Measurements from ENCODE around the gene TCP10L. TPM values are rescaled to one million over a fixed set of nuclear protein-coding genes. Genes with fewer than 3 reads are reported as not detected.
A peak's percentile ranks its signal among the peaks of the same experiment; 100 is the strongest.

The TCP10L gene
- total and polyA plus RNA-seq, 4 donors, result 1.1 to 8.0 (median 2.8) TPM

GRCh38 chr21:32549440-32549839 is 35.9 kb downstream of the TCP10L start:
- no peaks in the 10 kb centered on the region for H3K27me3 ChIP-seq (ENCODE audit: control insufficient read depth in 4 of 4, insufficient read depth in 4 of 4, low read length in 3 of 4)
- H3K9ac ChIP-seq (ENCODE audit: low read depth in 1 of 2, low read length in 2 of 2), result no peak overlapping the region
- TF ChIP-seq RAD21 (IDR thresholded peaks at IDR 0.05) (no peak), MAX (IDR thresholded peaks at IDR 0.05) (no peak), JUND (IDR thresholded peaks at IDR 0.05) (no peak), FOXA2 (IDR thresholded peaks at IDR 0.05) (no peak)

GRCh38 chr21:32548978-32549377 is 36.3 kb downstream of the TCP10L start:
- Histone ChIP-seq H3K27ac (ENCODE audit: low read depth in 1 of 2, low read length in 2 of 2) (no peak overlapping the region), H3K4me3 (ENCODE audit: low read depth in 1 of 3, low read length in 3 of 3) (no peak overlapping the region), H3K36me3 (ENCODE audit: control insufficient read depth in 4 of 4, insufficient read depth in 3 of 4, low read depth in 1 of 4, low read length in 3 of 4) (no peaks in the 10 kb centered on the region), H3K9ac (ENCODE audit: low read depth in 1 of 2, low read length in 2 of 2) (no peak overlapping the region), H3K9me3 (ENCODE audit: control insufficient read depth in 4 of 4, low read length in 3 of 4) (no peaks in the 10 kb centered on the region), H3K27me3 (ENCODE audit: control insufficient read depth in 4 of 4, insufficient read depth in 4 of 4, low read length in 3 of 4) (no peaks in the 10 kb centered on the region), H3K4me1 (ENCODE audit: control insufficient read depth in 4 of 4, insufficient read depth in 4 of 4, low read length in 3 of 4) (no peaks in the 10 kb centered on the region)
- TF ChIP-seq RXRA (IDR thresholded peaks at IDR 0.05) (no peak), HNF4G (IDR thresholded peaks at IDR 0.05) (no peak)
- 76% methylated on average over 8 of the region's 8 CpGs for WGBS
- DNase-seq (ENCODE audit: low spot score), result no peak

More at GRCh38 chr21:32549440-32549839, 35.9 kb downstream of the TCP10L start:
- Histone ChIP-seq H3K36me3 (ENCODE audit: control insufficient read depth in 4 of 4, insufficient read depth in 3 of 4, low read depth in 1 of 4, low read length in 3 of 4) (no peaks in the 10 kb centered on the region), H3K9me3 (ENCODE audit: control insufficient read depth in 4 of 4, low read length in 3 of 4) (no peaks in the 10 kb centered on the region), H3K4me3 (ENCODE audit: low read depth in 1 of 3, low read length in 3 of 3) (no peak overlapping the region), H3K27ac (ENCODE audit: low read depth in 1 of 2, low read length in 2 of 2) (no peak overlapping the region), H3K4me1 (ENCODE audit: control insufficient read depth in 4 of 4, insufficient read depth in 4 of 4, low read length in 3 of 4) (no peaks in the 10 kb centered on the region)
- WGBS, result 77% methylated on average over 1 of the region's 1 CpG
- no peak for DNase-seq (ENCODE audit: low spot score)

GRCh38 chr21:32547018-32547417 is 38.3 kb downstream of the TCP10L start:
- no peak for TF ChIP-seq SP1 (IDR thresholded peaks at IDR 0.05)
- TF ChIP-seq YY1 (IDR thresholded peaks at IDR 0.05), result no peak
- TF ChIP-seq MAX (IDR thresholded peaks at IDR 0.05), result no peak
- no peak for TF ChIP-seq HNF4G (IDR thresholded peaks at IDR 0.05)
- TF ChIP-seq RXRA (IDR thresholded peaks at IDR 0.05), result no peak
- no peak for TF ChIP-seq FOXA1 (IDR thresholded peaks at IDR 0.05)
- no peak for TF ChIP-seq EGR1 (IDR thresholded peaks at IDR 0.05; ENCODE audit: low read depth in 2 of 2)
- WGBS, result 98% methylated on average over 4 of the region's 4 CpGs
- H3K27ac ChIP-seq (ENCODE audit: low read depth in 1 of 2, low read length in 2 of 2), result no peak overlapping the region

GRCh38 chr21:32545948-32546441 is 39.3 kb downstream of the TCP10L start:
- no peak for TF ChIP-seq FOXA2 (IDR thresholded peaks at IDR 0.05)
- H3K27me3 ChIP-seq (ENCODE audit: control insufficient read depth in 4 of 4, insufficient read depth in 4 of 4, low read length in 3 of 4), result no peaks in the 10 kb centered on the region
- H3K9me3 ChIP-seq (ENCODE audit: control insufficient read depth in 4 of 4, low read length in 3 of 4), result no peaks in the 10 kb centered on the region
- peak; percentile 57 for DNase-seq (ENCODE audit: low spot score)
- WGBS, result 94% methylated on average over 6 of the region's 6 CpGs
- H3K36me3 ChIP-seq (ENCODE audit: control insufficient read depth in 4 of 4, insufficient read depth in 3 of 4, low read depth in 1 of 4, low read length in 3 of 4), result no peaks in the 10 kb centered on the region
- H3K4me1 ChIP-seq (ENCODE audit: control insufficient read depth in 4 of 4, insufficient read depth in 4 of 4, low read length in 3 of 4), result no peaks in the 10 kb centered on the region
- H3K27ac ChIP-seq (ENCODE audit: low read depth in 1 of 2, low read length in 2 of 2), result no peak overlapping the region
- H3K4me3 ChIP-seq (ENCODE audit: low read depth in 1 of 3, low read length in 3 of 3), result no peak overlapping the region
- H3K9ac ChIP-seq (ENCODE audit: low read depth in 1 of 2, low read length in 2 of 2), result no peak overlapping the region

More at GRCh38 chr21:32547018-32547417, 38.3 kb downstream of the TCP10L start:
- Histone ChIP-seq H3K4me1 (ENCODE audit: control insufficient read depth in 4 of 4, insufficient read depth in 4 of 4, low read length in 3 of 4) (no peaks in the 10 kb centered on the region), H3K9me3 (ENCODE audit: control insufficient read depth in 4 of 4, low read length in 3 of 4) (no peaks in the 10 kb centered on the region), H3K4me3 (ENCODE audit: low read depth in 1 of 3, low read length in 3 of 3) (no peak overlapping the region), H3K9ac (ENCODE audit: low read depth in 1 of 2, low read length in 2 of 2) (no peak overlapping the region), H3K27me3 (ENCODE audit: control insufficient read depth in 4 of 4, insufficient read depth in 4 of 4, low read length in 3 of 4) (no peaks in the 10 kb centered on the region), H3K36me3 (ENCODE audit: control insufficient read depth in 4 of 4, insufficient read depth in 3 of 4, low read depth in 1 of 4, low read length in 3 of 4) (no peaks in the 10 kb centered on the region)
- peak; percentile 68 for DNase-seq (ENCODE audit: low spot score)
